NCI-H526 treated with DMSO at 0.1 percent for 48 hours (cell line): ENCODE data around the gene IL2RA.

Experiments
- DNase-seq: peaks from one replicate; lab custom pipeline; 2025; lab: John Stamatoyannopoulos, UW

The IL2RA gene

GRCh38 chr10:6038071-6038631, 24.0 kb downstream of the IL2RA start:
- DNase-seq, result no peak

- no peak for DNase-seq
These were observed 24.7 kb downstream of the IL2RA start for GRCh38 chr10:6037422-6037821.

GRCh38 chr10:6036861-6037321, 25.3 kb downstream of the IL2RA start:
- no peak for DNase-seq

GRCh38 chr10:6035931-6036575, 26.1 kb downstream of the IL2RA start:
- DNase-seq, result no peak

DNA sequence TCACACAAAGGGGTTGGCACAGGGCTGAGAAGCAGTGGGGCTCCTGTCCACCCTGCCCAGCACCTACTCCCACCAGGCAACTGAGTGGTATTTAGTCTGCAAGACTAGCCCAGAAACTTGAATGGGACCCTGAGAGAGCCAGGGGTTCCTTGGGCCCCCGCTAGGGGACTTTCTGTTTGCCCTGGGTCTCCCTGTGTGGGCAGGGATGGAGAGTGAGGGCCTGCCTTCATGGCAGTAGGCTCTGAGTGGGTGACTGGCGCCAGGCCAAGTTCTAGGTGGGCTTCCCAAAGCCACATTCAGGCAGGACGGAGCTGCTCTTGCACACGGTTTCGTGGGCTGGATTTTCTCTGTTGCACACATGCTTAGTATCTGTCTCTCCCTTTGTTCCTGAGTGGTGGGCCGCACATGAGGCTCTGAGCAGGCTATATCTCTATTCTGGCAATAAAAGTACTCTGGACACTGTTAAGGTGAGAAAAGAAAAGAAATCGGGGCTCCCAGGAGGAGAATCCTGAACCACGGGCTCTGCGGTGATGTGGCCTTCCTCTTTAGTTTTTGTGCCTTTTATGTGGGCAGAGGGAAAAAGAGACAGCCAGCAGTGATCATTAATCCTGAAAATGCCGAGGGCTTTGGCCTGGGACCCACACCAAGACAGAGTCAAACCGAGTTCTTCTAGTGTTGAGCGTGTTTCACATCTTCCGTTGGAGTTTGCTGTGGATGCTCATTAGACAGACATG, 26.9 kb downstream of the IL2RA start:
- DNase-seq, result no peak

GRCh38 chr10:6034371-6034770, 27.8 kb downstream of the IL2RA start:
- DNase-seq, result no peak

GRCh38 chr10:6033954-6034353, 28.2 kb downstream of the IL2RA start:
- DNase-seq, result no peak

- DNase-seq, result no peak
These were observed 31.2 kb downstream of the IL2RA start for GRCh38 chr10:6030940-6031339.

DNA sequence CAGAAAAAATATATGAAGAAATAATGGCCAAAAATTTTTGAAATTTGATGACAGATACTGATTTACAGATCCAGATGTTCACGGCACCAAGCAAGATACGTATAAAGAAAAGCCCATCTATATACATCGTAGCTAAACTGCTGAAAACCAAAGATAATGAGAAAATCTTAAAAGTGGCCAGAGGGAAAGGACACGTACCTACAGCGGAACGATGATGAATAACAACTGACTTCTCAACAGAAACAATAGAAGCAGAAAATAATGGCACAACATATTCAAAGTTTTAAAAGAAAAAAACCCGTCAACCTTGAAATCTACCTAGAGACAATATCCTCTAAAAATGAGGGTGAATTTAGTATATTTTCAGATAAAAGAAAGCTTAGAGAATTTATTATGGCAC, 31.9 kb downstream of the IL2RA start:
- DNase-seq, result no peak

DNA sequence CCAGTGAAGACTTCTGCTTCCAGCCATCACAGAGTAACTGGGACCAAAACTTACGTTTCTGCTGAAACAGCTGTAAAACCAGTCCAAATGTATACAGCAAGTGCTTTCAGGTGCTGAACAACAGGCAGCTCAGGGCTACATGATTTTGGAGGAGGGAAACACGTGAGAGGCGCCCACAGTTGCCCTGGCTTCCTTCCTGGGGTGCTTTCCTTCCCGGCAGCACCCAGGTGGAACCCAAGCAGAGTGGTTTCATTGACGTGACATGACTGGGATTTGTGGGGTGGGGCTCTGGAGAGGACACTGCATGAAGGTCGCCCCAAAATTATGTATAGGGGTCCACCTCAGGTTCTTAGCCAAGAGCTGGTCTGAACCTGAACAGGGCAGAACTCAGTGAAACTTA, 34.2 kb downstream of the IL2RA start:
- DNase-seq, result no peak

- no peak for DNase-seq
These were observed 36.4 kb downstream of the IL2RA start for GRCh38 chr10:6025683-6026255.

DNA sequence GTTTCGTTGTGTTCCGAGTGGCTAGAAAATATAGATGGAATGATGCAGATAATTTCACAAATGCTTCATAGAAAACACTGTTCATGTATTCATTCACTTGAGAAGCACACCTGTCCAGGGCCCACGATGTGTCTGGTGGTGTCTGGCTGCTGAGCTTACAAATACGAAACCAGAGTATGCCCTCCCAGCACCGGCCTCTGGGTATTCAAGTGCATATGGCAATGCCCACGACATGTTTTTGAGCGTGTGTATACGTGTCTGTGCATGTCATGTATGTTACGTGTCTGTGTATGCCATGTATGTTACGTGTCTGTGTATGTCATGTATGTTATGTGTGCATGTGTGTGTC, 37.9 kb downstream of the IL2RA start:
- no peak for DNase-seq

- no peak for DNase-seq
These were observed 38.4 kb downstream of the IL2RA start for GRCh38 chr10:6023661-6024333.

DNA sequence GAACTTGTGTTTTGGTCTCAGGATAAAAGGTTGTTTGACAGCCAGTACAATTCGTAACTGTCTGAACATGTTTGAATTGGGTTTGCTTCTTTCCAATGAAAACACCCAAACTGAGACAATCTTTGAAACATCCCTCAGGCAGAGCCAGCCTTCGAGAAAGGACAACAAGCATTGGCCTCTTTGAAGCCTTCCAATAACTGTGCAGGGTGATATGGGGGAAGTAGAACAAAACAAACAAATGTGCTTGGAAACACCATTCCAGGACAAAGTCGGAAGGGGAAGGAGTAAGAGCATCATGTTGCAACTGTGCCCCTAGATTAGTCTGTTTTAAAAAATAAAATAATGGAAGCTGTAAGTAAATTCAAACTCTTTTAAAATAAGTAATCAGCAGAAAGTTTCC, 39.5 kb downstream of the IL2RA start:
- no peak for DNase-seq

DNA sequence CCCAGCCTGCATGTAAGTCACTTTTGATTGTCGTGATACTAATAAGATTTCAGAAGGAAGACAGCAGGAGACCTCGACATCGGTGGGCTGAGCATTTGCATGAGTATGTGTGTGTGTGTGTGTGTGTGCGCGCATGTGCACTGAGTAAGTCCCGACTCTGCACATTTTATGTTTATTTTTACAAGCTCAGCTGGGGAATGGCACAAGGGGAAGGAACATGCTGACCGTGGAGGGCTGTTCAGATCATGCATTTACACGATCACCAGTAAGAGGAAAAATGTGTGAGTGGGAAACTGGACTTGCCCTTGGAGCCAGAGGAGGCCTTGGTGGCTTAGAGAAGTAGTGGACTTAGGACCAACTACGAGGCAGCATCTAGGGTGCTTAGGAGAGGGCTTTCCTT, 41.3 kb downstream of the IL2RA start:
- no peak for DNase-seq

DNA sequence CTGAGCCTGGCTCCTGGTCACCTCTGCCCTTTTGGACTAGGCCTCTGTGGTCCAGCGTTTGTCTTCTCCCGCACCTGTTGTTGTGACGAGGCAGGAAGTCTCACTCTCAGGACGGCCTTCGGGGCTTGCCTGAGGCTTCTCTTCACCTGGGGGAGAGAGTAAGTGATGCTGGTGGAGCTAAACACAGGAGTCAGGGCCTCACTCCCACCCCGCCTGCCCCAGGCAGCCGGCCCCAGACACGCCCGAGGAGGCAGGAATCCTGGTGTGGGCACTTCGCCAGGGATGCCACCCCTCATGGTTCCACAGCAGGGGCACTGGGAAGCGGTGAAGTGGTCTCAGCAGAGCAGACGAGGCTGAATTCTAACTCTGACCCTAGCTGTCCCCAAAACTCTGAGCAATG, 42.4 kb downstream of the IL2RA start:
- DNase-seq, result no peak

- no peak for DNase-seq
These were observed 43.0 kb downstream of the IL2RA start for GRCh38 chr10:6019010-6019782.

DNA sequence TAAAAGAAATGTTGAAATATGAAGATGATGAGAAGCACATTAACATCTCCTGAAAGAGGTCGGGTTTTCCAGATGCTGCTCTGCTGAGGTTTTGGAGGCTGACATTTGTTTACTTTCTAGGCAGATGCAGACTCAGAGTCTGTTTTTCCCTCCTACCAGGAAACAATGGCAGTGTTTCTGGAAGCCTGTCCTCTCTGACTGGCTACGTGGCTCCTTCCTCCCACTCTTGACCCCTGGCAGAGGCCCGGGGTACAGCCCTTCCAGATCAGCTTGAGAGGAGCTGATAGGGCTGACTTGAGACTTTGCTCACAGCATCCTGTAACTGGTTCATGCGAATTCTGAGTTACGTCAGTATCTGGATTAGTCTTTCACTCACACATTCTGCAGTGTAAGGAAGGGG, 43.7 kb downstream of the IL2RA start:
- no peak for DNase-seq

GRCh38 chr10:6017781-6018354, 44.3 kb downstream of the IL2RA start:
- DNase-seq, result no peak

DNA sequence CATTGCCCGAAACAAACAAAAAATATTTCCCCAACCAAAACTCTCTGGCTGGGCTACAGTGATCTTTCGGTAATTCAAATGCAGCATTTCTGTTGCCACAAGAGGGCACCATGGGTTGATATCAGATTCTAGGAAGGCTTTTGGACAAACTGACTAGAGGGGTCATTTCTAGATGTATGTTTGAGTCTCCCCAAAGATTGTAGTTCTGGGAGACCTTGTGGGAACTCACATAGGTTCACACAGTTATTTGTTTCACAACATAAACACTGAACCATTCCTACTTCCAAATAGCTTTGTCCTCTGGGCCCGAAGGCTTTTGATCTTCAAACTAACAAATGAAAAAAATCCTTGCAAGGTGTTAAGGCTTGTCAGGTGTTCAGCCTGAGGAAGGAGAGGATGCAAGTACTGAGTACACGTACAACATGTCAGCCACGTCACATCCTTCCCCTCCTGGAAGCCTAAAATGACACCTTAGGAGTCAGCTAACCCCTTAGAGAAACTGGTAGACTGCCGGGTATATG, 47.9 kb downstream of the IL2RA start:
- DNase-seq, result no peak
